SK-N-SH treated with all-trans-retinoic acid at 6 μM for 48 hours (cell line): ENCODE measurements around the gene THADA.

Experiments
- ATAC-seq: fragments of 200-7000 bp; cut with Tn5 transposase; 3 replicates; pipeline ENCODE4 v1.9.1; 2020; ENCODE audit warnings: mild to moderate bottlenecking, moderate library complexity
- ARNTL ChIP-seq: fragments of 450-650 bp; formaldehyde crosslinking; IDR thresholded peaks from 2 replicates; pipeline ENCODE4 v1.5.0; 2020; ENCODE audit warnings: low read depth, mild to moderate bottlenecking, moderate library complexity, borderline replicate concordance
- BACH2 ChIP-seq: fragments of 250-450 bp; sonication (Bioruptor Pico); IDR thresholded peaks from 2 replicates; pipeline ENCODE4 v1.9.0; 2021; ENCODE audit warnings: mild to moderate bottlenecking, borderline replicate concordance
- CSDC2 ChIP-seq: fragments of 250-450 bp; sonication (Bioruptor Pico); IDR thresholded peaks from 2 replicates; pipeline ENCODE4 v1.5.0; 2020; ENCODE audit warnings: mild to moderate bottlenecking, moderate library complexity
- ESRRG ChIP-seq: fragments of 250-450 bp; sonication (Bioruptor Pico); IDR thresholded peaks from 2 replicates; pipeline ENCODE4 v1.6.1; 2021; ENCODE audit warnings: mild to moderate bottlenecking
- GLIS3 ChIP-seq: fragments of 250-450 bp; sonication (Bioruptor Pico); IDR thresholded peaks from 2 replicates; pipeline ENCODE4 v1.5.0; 2020; ENCODE audit warnings: mild to moderate bottlenecking, moderate library complexity
- ISL1 ChIP-seq: fragments of 250-450 bp; sonication (Bioruptor Pico); IDR thresholded peaks from 2 replicates; pipeline ENCODE4 v2.1.2; 2022; ENCODE audit warnings: mild to moderate bottlenecking, moderate library complexity
- OSR1 ChIP-seq: fragments of 250-450 bp; sonication (Bioruptor Pico); IDR thresholded peaks from 2 replicates; pipeline ENCODE4 v1.8.0; 2022; ENCODE audit warnings: moderate library complexity, mild to moderate bottlenecking, inconsistent platforms
- PATZ1 ChIP-seq: fragments of 250-450 bp; sonication (Bioruptor Pico); IDR thresholded peaks from 2 replicates; pipeline ENCODE4 v1.8.0; 2020; ENCODE audit warnings: mild to moderate bottlenecking, moderate library complexity, borderline replicate concordance
- PPARA ChIP-seq: fragments of 250-450 bp; sonication (Bioruptor Pico); IDR thresholded peaks from 2 replicates; pipeline ENCODE4 v1.5.0; 2020; ENCODE audit warnings: mild to moderate bottlenecking, borderline replicate concordance
- SNAI2 ChIP-seq: fragments of 250-450 bp; sonication (Bioruptor Pico); IDR thresholded peaks from 2 replicates; pipeline ENCODE4 v1.5.0; 2020; ENCODE audit warnings: mild to moderate bottlenecking, moderate library complexity
- TCF4 ChIP-seq: fragments of 250-450 bp; sonication (Bioruptor Pico); IDR thresholded peaks from 2 replicates; pipeline ENCODE4 v1.8.0; 2021; ENCODE audit warnings: mild to moderate bottlenecking, moderate library complexity, borderline replicate concordance
- TOX ChIP-seq: fragments of 250-450 bp; sonication (Bioruptor Pico); IDR thresholded peaks from 2 replicates; pipeline ENCODE4 v1.8.0; 2021; ENCODE audit warnings: mild to moderate bottlenecking, moderate library complexity, borderline replicate concordance
- ZFP3 ChIP-seq: fragments of 250-450 bp; sonication (Bioruptor Pico); IDR thresholded peaks from 2 replicates; pipeline ENCODE4 v1.5.0; 2020; ENCODE audit warnings: mild to moderate bottlenecking, moderate library complexity
- ZFP30 ChIP-seq: fragments of 450-650 bp; formaldehyde crosslinking; IDR thresholded peaks from 2 replicates; pipeline ENCODE4 v1.5.0; 2022; ENCODE audit warnings: mild to moderate bottlenecking, moderate library complexity
- ZNF70 ChIP-seq: fragments of 450-650 bp; formaldehyde crosslinking; IDR thresholded peaks from 2 replicates; pipeline ENCODE4 v1.5.0; 2020; ENCODE audit warnings: mild to moderate bottlenecking, moderate library complexity
- ZNF8 ChIP-seq: fragments of 450-650 bp; formaldehyde crosslinking; IDR thresholded peaks from 2 replicates; pipeline ENCODE4 v1.5.0; 2020; ENCODE audit warnings: mild to moderate bottlenecking, moderate library complexity
- TF ChIP-seq, protein P1 (sequence below): fragments of 250-450 bp; sonication (Bioruptor Pico); IDR thresholded peaks from 2 replicates; pipeline ENCODE4 v1.5.1; 2020; ENCODE audit warnings: low read depth, mild to moderate bottlenecking, moderate library complexity
- TF ChIP-seq, protein P2 (sequence below): fragments of 250-450 bp; sonication (Bioruptor Pico); IDR thresholded peaks from 2 replicates; pipeline ENCODE4 v1.5.1; 2021; ENCODE audit warnings: mild to moderate bottlenecking, moderate library complexity
- TF ChIP-seq, protein P3 (sequence below): fragments of 250-450 bp; sonication (Bioruptor Pico); IDR thresholded peaks from 2 replicates; pipeline ENCODE4 v1.8.0; 2021; ENCODE audit warnings: low read depth, mild to moderate bottlenecking, moderate library complexity, borderline replicate concordance
- TF ChIP-seq, protein P4 (sequence below): fragments of 250-450 bp; sonication (Bioruptor Pico); IDR thresholded peaks from 2 replicates; pipeline ENCODE4 v1.5.0; 2020; ENCODE audit warnings: mild to moderate bottlenecking, moderate library complexity

The THADA gene

GRCh38 chr2:43521568-43521967, 74.3 kb downstream of the THADA start (continued):
- TF ChIP-seq, protein P1, sequence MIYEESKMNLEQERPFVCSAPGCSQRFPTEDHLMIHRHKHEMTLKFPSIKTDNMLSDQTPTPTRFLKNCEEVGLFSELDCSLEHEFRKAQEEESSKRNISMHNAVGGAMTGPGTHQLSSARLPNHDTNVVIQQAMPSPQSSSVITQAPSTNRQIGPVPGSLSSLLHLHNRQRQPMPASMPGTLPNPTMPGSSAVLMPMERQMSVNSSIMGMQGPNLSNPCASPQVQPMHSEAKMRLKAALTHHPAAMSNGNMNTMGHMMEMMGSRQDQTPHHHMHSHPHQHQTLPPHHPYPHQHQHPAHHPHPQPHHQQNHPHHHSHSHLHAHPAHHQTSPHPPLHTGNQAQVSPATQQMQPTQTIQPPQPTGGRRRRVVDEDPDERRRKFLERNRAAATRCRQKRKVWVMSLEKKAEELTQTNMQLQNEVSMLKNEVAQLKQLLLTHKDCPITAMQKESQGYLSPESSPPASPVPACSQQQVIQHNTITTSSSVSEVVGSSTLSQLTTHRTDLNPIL (CRISPR knock-in tag): peak; percentile 90
- peak; percentile 94; the same call in 1 of the 2 replicates for TF ChIP-seq GLIS3 (CRISPR knock-in tag)
- no peak for TF ChIP-seq BACH2
- TF ChIP-seq CSDC2 (CRISPR knock-in tag): no peak
- TF ChIP-seq SNAI2 (CRISPR knock-in tag): peak; percentile 63; the same call in 1 of the 2 replicates
- peak; percentile 79 for TF ChIP-seq ZFP3
- TF ChIP-seq OSR1 (CRISPR knock-in tag): no peak
- TF ChIP-seq, protein P2, sequence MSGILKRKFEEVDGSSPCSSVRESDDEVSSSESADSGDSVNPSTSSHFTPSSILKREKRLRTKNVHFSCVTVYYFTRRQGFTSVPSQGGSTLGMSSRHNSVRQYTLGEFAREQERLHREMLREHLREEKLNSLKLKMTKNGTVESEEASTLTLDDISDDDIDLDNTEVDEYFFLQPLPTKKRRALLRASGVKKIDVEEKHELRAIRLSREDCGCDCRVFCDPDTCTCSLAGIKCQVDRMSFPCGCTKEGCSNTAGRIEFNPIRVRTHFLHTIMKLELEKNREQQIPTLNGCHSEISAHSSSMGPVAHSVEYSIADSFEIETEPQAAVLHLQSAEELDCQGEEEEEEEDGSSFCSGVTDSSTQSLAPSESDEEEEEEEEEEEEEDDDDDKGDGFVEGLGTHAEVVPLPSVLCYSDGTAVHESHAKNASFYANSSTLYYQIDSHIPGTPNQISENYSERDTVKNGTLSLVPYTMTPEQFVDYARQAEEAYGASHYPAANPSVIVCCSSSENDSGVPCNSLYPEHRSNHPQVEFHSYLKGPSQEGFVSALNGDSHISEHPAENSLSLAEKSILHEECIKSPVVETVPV (CRISPR knock-in tag): peak; percentile 95
- peak; percentile 73; the same call in 1 of the 2 replicates for TF ChIP-seq ZNF8
- peak; percentile 74; the same call in 1 of the 2 replicates for TF ChIP-seq ESRRG (CRISPR knock-in tag)
- TF ChIP-seq PATZ1 (CRISPR knock-in tag): no peak
- TF ChIP-seq ARNTL (CRISPR knock-in tag): 0 out of 2 replicates have a peak, but pooled peaks have one; percentile 19
- TF ChIP-seq, all 23 proteins: peak for 13

GRCh38 chr2:43520919-43521318, 74.9 kb downstream of the THADA start:
- no peak for ATAC-seq

More at GRCh38 chr2:43520919-43521318, 74.9 kb downstream of the THADA start:
- no peak for TF ChIP-seq ZFP3
- TF ChIP-seq, protein P3, sequence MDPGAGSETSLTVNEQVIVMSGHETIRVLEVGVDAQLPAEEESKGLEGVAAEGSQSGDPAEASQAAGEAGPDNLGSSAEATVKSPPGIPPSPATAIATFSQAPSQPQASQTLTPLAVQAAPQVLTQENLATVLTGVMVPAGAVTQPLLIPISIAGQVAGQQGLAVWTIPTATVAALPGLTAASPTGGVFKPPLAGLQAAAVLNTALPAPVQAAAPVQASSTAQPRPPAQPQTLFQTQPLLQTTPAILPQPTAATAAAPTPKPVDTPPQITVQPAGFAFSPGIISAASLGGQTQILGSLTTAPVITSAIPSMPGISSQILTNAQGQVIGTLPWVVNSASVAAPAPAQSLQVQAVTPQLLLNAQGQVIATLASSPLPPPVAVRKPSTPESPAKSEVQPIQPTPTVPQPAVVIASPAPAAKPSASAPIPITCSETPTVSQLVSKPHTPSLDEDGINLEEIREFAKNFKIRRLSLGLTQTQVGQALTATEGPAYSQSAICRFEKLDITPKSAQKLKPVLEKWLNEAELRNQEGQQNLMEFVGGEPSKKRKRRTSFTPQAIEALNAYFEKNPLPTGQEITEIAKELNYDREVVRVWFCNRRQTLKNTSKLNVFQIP (CRISPR knock-in tag): no peak
- TF ChIP-seq, protein P2 (CRISPR knock-in tag): no peak
- TF ChIP-seq ZNF70 (CRISPR knock-in tag): no peak
- no peak for TF ChIP-seq OSR1 (CRISPR knock-in tag)
- TF ChIP-seq ZFP30 (CRISPR knock-in tag): no peak
- TF ChIP-seq ESRRG (CRISPR knock-in tag): no peak
- no peak for TF ChIP-seq PATZ1 (CRISPR knock-in tag)
- no peak for TF ChIP-seq ARNTL (CRISPR knock-in tag)
- TF ChIP-seq TCF4 (CRISPR knock-in tag): no peak
- no peak for TF ChIP-seq TOX
- no peak for TF ChIP-seq PPARA (CRISPR knock-in tag)
- no peak for TF ChIP-seq GLIS3 (CRISPR knock-in tag)
- TF ChIP-seq, protein P1 (CRISPR knock-in tag): no peak
- no peak for TF ChIP-seq ISL1 (CRISPR knock-in tag)
- no peak for TF ChIP-seq ZNF8
- TF ChIP-seq, protein P4, sequence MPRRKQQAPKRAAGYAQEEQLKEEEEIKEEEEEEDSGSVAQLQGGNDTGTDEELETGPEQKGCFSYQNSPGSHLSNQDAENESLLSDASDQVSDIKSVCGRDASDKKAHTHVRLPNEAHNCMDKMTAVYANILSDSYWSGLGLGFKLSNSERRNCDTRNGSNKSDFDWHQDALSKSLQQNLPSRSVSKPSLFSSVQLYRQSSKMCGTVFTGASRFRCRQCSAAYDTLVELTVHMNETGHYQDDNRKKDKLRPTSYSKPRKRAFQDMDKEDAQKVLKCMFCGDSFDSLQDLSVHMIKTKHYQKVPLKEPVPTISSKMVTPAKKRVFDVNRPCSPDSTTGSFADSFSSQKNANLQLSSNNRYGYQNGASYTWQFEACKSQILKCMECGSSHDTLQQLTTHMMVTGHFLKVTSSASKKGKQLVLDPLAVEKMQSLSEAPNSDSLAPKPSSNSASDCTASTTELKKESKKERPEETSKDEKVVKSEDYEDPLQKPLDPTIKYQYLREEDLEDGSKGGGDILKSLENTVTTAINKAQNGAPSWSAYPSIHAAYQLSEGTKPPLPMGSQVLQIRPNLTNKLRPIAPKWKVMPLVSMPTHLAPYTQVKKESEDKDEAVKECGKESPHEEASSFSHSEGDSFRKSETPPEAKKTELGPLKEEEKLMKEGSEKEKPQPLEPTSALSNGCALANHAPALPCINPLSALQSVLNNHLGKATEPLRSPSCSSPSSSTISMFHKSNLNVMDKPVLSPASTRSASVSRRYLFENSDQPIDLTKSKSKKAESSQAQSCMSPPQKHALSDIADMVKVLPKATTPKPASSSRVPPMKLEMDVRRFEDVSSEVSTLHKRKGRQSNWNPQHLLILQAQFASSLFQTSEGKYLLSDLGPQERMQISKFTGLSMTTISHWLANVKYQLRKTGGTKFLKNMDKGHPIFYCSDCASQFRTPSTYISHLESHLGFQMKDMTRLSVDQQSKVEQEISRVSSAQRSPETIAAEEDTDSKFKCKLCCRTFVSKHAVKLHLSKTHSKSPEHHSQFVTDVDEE (CRISPR knock-in tag): no peak
- TF ChIP-seq CSDC2 (CRISPR knock-in tag): no peak
- no peak for TF ChIP-seq BACH2
